HCT116 (cell line): ENCODE data around the gene NEURL1.

ENCODE experiments used
- EZH2 ChIP-seq: fragments of 200-600 bp; sonication (generic); IDR thresholded peaks from 2 replicates; pipeline ENCODE4 v1.6.1; 2017; ENCODE audit warnings: antibody characterized with exemption, mixed run types
- EZH2phosphoT487 ChIP-seq: fragments of 200-600 bp; IDR thresholded peaks from 2 replicates; pipeline ENCODE4 v1.6.1; 2018; ENCODE audit warnings: antibody characterized with exemption, borderline replicate concordance
- POLR2A ChIP-seq: IDR thresholded peaks from 2 replicates; pipeline ENCODE4 v1.7.0; 2011; ENCODE audit warnings: borderline replicate concordance; ENCODE audit not compliant: insufficient read depth, insufficient read length; ENCODE audit errors: extremely low read depth
- POLR2AphosphoS5 ChIP-seq: IDR thresholded peaks from 2 replicates; pipeline ENCODE4 v1.6.1; 2011; ENCODE audit warnings: mild to moderate bottlenecking, low read depth, low read length, moderate library complexity
- SIN3A ChIP-seq: IDR thresholded peaks from 2 replicates; pipeline ENCODE4 v1.6.1; 2012; ENCODE audit warnings: low read depth
- TCF7L2 ChIP-seq: IDR thresholded peaks from 2 replicates; pipeline ENCODE4 v1.7.0; 2011; ENCODE audit warnings: borderline replicate concordance, inconsistent platforms; ENCODE audit not compliant: insufficient read depth, insufficient read length; ENCODE audit errors: extremely low read depth
- YY1 ChIP-seq: IDR thresholded peaks from 2 replicates; pipeline ENCODE4 v1.6.1; 2011; ENCODE audit warnings: low read length, low read depth, moderate library complexity, mild to moderate bottlenecking; ENCODE audit not compliant: insufficient replicate concordance; ENCODE audit errors: extremely low read depth
- ZNF274 ChIP-seq: fragments of 200-500 bp; sonication (Bioruptor generic); IDR thresholded peaks from 2 replicates; pipeline ENCODE4 v1.6.1; 2014; ENCODE audit warnings: mild to moderate bottlenecking, low read depth, low read length, inconsistent platforms
- TF ChIP-seq, protein P1 (sequence below), 3 experiments: fragments of 200-600 bp in 1 of 3; sonication (generic) in 1 of 3; IDR thresholded peaks in 2 of 3; conservative IDR thresholded peaks in 1 of 3; 2 replicates each; pipeline ENCODE4 v1.5.1; 2012 to 2017; ENCODE audit warnings: low read depth in 2 of 3, low read length in 2 of 3, antibody characterized with exemption in 1 of 3, borderline replicate concordance in 1 of 3, control low read depth in 1 of 3, mild to moderate bottlenecking in 1 of 3, mixed read lengths in 1 of 3, mixed run types in 1 of 3, moderate library complexity in 1 of 3; ENCODE audit not compliant: insufficient read depth in 1 of 3
- TF ChIP-seq, protein P2 (sequence below): IDR thresholded peaks from 2 replicates; pipeline ENCODE4 v1.6.1; 2012; ENCODE audit warnings: low read depth

DNA sequence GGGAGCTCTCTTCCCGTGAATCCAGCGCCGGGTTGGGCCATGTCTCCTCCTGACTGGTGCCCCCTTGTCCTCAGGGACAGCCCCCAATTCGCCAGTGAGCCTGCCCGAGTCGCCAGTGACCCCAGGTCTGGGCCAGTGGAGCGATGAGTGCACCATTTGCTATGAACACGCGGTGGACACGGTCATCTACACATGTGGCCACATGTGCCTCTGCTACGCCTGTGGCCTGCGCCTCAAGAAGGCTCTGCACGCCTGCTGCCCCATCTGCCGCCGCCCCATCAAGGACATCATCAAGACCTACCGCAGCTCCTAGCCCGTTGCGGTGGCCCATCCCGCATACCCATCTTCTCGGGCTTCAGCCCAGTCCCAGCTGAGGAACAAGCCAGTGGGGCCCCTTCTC, 96.6 kb downstream of the NEURL1 start:
- TF ChIP-seq, protein P1, sequence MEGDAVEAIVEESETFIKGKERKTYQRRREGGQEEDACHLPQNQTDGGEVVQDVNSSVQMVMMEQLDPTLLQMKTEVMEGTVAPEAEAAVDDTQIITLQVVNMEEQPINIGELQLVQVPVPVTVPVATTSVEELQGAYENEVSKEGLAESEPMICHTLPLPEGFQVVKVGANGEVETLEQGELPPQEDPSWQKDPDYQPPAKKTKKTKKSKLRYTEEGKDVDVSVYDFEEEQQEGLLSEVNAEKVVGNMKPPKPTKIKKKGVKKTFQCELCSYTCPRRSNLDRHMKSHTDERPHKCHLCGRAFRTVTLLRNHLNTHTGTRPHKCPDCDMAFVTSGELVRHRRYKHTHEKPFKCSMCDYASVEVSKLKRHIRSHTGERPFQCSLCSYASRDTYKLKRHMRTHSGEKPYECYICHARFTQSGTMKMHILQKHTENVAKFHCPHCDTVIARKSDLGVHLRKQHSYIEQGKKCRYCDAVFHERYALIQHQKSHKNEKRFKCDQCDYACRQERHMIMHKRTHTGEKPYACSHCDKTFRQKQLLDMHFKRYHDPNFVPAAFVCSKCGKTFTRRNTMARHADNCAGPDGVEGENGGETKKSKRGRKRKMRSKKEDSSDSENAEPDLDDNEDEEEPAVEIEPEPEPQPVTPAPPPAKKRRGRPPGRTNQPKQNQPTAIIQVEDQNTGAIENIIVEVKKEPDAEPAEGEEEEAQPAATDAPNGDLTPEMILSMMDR (IDR thresholded peaks at IDR 0.05 in 2 of 3, conservative IDR thresholded peaks at IDR 0.05 in 1 of 3; ENCODE audit: borderline replicate concordance in 1 of 3, insufficient read depth in 1 of 3, low read depth in 2 of 3, low read length in 2 of 3): no peak
- TF ChIP-seq, protein P2, sequence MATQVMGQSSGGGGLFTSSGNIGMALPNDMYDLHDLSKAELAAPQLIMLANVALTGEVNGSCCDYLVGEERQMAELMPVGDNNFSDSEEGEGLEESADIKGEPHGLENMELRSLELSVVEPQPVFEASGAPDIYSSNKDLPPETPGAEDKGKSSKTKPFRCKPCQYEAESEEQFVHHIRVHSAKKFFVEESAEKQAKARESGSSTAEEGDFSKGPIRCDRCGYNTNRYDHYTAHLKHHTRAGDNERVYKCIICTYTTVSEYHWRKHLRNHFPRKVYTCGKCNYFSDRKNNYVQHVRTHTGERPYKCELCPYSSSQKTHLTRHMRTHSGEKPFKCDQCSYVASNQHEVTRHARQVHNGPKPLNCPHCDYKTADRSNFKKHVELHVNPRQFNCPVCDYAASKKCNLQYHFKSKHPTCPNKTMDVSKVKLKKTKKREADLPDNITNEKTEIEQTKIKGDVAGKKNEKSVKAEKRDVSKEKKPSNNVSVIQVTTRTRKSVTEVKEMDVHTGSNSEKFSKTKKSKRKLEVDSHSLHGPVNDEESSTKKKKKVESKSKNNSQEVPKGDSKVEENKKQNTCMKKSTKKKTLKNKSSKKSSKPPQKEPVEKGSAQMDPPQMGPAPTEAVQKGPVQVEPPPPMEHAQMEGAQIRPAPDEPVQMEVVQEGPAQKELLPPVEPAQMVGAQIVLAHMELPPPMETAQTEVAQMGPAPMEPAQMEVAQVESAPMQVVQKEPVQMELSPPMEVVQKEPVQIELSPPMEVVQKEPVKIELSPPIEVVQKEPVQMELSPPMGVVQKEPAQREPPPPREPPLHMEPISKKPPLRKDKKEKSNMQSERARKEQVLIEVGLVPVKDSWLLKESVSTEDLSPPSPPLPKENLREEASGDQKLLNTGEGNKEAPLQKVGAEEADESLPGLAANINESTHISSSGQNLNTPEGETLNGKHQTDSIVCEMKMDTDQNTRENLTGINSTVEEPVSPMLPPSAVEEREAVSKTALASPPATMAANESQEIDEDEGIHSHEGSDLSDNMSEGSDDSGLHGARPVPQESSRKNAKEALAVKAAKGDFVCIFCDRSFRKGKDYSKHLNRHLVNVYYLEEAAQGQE: no peak
- TF ChIP-seq POLR2AphosphoS5 (no peak), ZNF274 (no peak), YY1 (no peak), POLR2A (no peak), EZH2phosphoT487 (no peak), TCF7L2 (no peak), EZH2 (no peak), SIN3A (no peak)
